HG03103 (cell line): ENCODE measurements around the gene GPA33.

Source experiments
- ATAC-seq: cut with Tn5 transposase; IDR thresholded peaks from one replicate; pipeline ENCODE4 v1.9.1; 2021; ENCODE audit warnings: low read depth; ENCODE audit not compliant: unreplicated experiment

The GPA33 gene

GRCh38 chr1:167090314-167090942 lies at the start of gene GPA33:
Gene GPA33 (minus strand): TSS chr1:167090377. CDS start chr1:167090287, 90 bp downstream.
- peak; percentile 64 for ATAC-seq

- no peak for ATAC-seq
Observed at GRCh38 chr1:167138703-167139102, 48.5 kb upstream of the GPA33 start.

- no peak for ATAC-seq
Observed at GRCh38 chr1:167137793-167138510, 47.8 kb upstream of the GPA33 start.

GRCh38 chr1:167137332-167137781 lies 47.2 kb upstream of the GPA33 start:
- no peak for ATAC-seq

GRCh38 chr1:167136806-167137205 lies 46.6 kb upstream of the GPA33 start:
- ATAC-seq, result no peak

GRCh38 chr1:167136191-167136614 lies 46.0 kb upstream of the GPA33 start:
- ATAC-seq, result no peak

- ATAC-seq, result no peak
Observed at GRCh38 chr1:167135281-167135840, 45.2 kb upstream of the GPA33 start.

GRCh38 chr1:167132301-167133010 lies 42.3 kb upstream of the GPA33 start:
- no peak for ATAC-seq

GRCh38 chr1:167130829-167131510 lies 40.8 kb upstream of the GPA33 start:
- no peak for ATAC-seq

- ATAC-seq, result no peak
Observed at GRCh38 chr1:167128261-167129227, 38.4 kb upstream of the GPA33 start.

GRCh38 chr1:167127661-167128060 lies 37.5 kb upstream of the GPA33 start:
- no peak for ATAC-seq

GRCh38 chr1:167127236-167127635 lies 37.1 kb upstream of the GPA33 start:
- no peak for ATAC-seq

GRCh38 chr1:167126811-167127210 lies 36.6 kb upstream of the GPA33 start:
- ATAC-seq, result no peak

GRCh38 chr1:167126317-167126716 lies 36.1 kb upstream of the GPA33 start:
- ATAC-seq, result no peak

GRCh38 chr1:167122568-167122967 lies 32.4 kb upstream of the GPA33 start:
- no peak for ATAC-seq

GRCh38 chr1:167122121-167122480 lies 31.9 kb upstream of the GPA33 start:
- ATAC-seq, result no peak

- ATAC-seq, result no peak
Observed at GRCh38 chr1:167121375-167122120, 31.4 kb upstream of the GPA33 start.

- ATAC-seq, result no peak
Observed at GRCh38 chr1:167120899-167121298, 30.7 kb upstream of the GPA33 start.

- ATAC-seq, result no peak
Observed at GRCh38 chr1:167119696-167120095, 29.5 kb upstream of the GPA33 start.
